Right lobe of liver (tissue), 4 donors: Measurements from ENCODE around the gene LTBP1.

ENCODE experiments used
- POLR2A ChIP-seq: fragments of 450-650 bp; IDR thresholded peaks from one replicate; pipeline ENCODE4 v1.6.1; 2017; ENCODE audit warnings: antibody characterized with exemption, mild to moderate bottlenecking
- TF ChIP-seq, protein P1 (sequence below), 4 donors: fragments of 200-600 bp in 3 of 4; fragments of 450-650 bp in 1 of 4; IDR thresholded peaks; one replicate each; pipeline versions ENCODE4 v1.5.1 to v1.8.0; 2016 to 2022; ENCODE audit warnings: antibody characterized with exemption in 4 of 4, mild to moderate bottlenecking in 2 of 4
- donor health status: DM: no; HTN: no; CAD: no.
- donor health status: DM: no; HTN: no; CAD: no.
- donor health status: DM: no; HTN: yes; CAD: no.

GRCh38 chr2:33268246-33268831, 321.6 kb downstream of the LTBP1 start:
- TF ChIP-seq, protein P1, sequence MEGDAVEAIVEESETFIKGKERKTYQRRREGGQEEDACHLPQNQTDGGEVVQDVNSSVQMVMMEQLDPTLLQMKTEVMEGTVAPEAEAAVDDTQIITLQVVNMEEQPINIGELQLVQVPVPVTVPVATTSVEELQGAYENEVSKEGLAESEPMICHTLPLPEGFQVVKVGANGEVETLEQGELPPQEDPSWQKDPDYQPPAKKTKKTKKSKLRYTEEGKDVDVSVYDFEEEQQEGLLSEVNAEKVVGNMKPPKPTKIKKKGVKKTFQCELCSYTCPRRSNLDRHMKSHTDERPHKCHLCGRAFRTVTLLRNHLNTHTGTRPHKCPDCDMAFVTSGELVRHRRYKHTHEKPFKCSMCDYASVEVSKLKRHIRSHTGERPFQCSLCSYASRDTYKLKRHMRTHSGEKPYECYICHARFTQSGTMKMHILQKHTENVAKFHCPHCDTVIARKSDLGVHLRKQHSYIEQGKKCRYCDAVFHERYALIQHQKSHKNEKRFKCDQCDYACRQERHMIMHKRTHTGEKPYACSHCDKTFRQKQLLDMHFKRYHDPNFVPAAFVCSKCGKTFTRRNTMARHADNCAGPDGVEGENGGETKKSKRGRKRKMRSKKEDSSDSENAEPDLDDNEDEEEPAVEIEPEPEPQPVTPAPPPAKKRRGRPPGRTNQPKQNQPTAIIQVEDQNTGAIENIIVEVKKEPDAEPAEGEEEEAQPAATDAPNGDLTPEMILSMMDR (IDR thresholded peaks at IDR 0.05): no peak
- no peak for TF ChIP-seq POLR2A
